GM15510 (cell line): ENCODE data around the gene PTDSS2.

Source experiments
- POLR2A ChIP-seq: IDR thresholded peaks from 3 replicates; pipeline ENCODE4 v1.6.1; 2011; ENCODE audit warnings: borderline replicate concordance; ENCODE audit not compliant: insufficient read length; ENCODE audit errors: extremely low read depth

PTDSS2 gene

DNA sequence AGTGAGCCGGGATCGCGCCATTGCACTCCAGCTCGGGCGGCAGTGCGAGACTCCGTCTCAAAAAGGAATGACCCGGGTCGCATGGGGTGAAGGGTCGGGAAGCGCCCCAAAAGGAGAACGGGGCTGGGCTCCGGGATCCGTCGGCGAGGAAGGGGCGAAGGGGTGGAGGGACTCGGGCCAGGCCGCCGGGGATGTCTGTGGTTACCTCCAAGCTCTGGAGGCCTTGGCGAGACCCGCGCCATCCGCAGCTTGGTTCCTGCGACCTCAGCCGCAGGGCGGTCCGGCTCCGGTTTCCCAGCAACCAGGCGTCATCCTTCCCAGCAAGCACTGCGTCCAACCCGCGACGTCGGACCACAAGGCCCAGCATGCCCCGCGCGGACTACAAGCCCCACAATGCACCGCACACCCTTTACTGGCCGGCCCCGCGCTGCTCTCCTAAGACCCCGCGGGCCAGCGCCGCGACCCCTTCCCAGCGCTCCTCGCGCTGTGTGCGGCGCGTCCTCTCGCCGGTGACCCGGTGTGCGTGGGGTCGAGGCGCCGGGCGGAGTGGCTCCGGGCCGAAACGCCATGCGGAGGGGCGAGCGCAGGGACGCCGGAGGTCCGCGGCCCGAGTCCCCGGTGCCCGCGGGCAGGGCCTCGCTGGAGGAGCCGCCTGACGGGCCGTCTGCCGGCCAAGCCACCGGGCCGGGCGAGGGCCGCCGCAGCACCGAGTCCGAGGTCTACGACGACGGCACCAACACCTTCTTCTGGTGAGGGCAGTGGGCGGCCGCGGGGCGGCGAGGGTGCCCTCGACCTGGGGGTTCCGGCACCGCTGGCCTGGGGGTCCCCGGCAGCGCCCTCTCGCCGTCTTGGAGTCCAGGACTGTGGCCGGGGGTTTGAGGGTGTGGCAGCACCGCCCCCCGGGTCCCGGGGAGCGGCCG lies at the start of gene PTDSS2:
Gene PTDSS2, plus strand, starts transcription at position 391 of the 920 bp plus-strand sequence. Its CDS starts 177 bp downstream, at position 568.
- peak; percentile 74 for TF ChIP-seq POLR2A

DNA sequence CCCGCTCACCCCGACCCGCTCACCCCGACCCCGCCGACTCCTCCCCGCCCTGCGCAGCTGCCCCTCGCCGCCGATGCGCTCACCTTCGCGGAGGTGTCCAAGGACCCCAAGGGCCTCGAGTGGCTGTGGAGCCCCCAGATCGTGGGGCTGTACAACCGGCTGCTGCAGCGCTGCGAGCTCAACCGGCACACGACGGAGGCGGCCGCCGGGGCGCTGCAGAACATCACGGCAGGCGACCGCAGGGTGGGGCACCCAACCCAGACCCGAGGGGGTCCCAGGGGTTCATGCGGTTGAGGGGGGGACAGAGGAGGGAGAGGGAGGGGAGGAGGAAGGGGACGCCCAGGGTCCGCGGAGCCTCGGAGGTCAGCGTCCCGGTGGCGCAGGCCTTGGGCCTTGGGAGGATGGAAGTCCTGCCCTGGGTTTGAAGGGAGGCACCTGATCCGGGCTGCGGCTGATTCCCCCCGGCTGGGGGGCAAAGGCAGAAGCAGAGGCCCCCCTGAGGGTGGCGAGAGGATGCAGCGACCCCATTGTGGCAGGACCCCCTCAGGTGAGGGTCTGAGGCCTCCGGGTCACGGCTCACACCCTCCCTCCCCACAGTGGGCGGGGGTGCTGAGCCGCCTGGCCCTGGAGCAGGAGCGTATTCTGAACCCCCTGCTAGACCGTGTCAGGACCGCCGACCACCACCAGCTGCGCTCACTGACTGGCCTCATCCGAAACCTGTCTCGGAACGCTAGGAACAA lies 46.9 kb upstream of the PTDSS2 start:
- TF ChIP-seq POLR2A, result no peak

DNA sequence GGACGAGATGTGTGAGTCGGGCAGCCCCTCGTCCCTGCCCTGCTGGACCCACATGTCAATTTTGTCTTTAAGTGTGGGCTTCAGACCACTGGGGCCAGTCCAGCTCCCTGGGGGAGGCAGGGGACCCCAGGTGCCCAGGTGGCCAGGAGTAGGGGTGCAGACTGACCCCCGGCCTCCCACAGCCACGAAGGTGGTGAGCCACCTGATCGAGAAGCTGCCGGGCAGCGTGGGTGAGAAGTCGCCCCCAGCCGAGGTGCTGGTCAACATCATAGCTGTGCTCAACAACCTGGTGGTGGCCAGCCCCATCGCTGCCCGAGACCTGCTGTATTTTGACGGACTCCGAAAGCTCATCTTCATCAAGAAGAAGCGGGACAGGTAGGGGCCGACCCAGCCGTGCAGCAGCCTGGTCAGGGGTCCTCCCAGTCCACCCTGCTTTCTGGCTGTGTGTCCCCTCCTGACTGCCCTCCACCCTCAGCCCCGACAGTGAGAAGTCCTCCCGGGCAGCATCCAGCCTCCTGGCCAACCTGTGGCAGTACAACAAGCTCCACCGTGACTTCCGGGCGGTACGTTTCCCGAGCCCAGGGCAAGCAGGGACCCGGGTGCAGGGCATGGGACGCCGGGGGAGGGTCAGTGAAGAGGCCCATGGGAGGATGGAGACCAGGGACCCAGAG lies 46.2 kb upstream of the PTDSS2 start:
- TF ChIP-seq POLR2A, result no peak

DNA sequence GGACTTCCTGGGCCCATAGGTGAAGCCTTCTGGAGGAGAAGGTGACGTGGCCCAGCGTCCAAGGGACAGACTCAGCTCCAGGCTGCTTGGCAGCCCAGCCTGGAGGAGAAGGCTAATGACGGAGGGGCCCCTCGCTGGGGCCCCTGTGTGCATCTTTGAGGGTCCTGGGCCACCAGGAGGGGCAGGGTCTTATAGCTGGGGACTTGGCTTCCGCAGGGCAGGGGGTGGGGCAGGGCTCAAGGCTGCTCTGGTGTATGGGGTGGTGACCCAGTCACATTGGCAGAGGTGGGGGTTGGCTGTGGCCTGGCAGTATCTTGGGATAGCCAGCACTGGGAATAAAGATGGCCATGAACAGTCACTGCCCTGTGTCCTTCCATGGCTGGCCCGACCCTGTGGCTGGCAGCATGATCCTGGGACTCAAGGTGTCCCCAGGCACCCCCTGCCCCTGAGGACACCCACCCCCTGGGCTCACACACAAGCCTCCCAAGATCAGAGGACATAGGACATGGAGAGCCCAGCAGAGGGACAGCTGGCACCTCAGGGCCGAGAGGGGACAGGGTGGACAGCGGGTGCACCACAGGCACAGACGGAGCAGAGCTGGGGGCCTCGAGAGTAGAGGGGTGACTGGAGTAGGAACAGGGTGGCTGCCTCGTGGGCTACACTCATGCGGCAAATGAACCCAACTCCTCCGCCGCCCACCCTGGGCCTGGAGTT lies 45.4 kb upstream of the PTDSS2 start:
- no peak for TF ChIP-seq POLR2A

DNA sequence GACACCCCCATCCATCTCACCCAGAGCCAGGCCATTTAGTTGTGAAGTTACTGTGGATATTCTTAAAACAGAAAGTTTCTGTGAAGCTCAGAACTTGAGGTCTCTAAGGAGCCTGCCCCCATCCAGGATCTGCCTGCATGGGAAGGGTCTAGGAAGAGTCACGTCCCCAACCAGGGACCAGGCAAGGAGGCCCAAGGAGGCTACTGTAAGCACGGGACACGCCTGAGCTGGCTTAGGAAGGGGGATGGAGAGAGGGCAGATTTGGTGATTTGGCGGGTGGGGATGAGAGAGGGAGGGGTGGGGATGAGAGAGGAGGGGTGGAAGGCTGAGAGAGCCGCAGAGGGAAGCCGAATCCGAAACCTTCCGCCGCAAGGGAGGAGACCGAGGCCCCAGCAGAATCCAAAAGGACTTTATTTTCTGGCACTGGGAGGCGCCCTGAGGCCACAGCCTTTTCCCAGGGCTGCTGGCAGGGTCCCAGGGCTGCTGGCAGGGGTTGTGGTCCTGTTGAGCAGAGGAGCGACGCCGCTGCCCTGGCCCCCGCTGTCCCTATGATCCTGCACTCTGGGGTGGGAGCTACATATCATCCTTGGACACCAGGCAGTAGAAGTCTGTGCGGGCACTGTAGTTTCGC lies 44.6 kb upstream of the PTDSS2 start:
- TF ChIP-seq POLR2A, result no peak

DNA sequence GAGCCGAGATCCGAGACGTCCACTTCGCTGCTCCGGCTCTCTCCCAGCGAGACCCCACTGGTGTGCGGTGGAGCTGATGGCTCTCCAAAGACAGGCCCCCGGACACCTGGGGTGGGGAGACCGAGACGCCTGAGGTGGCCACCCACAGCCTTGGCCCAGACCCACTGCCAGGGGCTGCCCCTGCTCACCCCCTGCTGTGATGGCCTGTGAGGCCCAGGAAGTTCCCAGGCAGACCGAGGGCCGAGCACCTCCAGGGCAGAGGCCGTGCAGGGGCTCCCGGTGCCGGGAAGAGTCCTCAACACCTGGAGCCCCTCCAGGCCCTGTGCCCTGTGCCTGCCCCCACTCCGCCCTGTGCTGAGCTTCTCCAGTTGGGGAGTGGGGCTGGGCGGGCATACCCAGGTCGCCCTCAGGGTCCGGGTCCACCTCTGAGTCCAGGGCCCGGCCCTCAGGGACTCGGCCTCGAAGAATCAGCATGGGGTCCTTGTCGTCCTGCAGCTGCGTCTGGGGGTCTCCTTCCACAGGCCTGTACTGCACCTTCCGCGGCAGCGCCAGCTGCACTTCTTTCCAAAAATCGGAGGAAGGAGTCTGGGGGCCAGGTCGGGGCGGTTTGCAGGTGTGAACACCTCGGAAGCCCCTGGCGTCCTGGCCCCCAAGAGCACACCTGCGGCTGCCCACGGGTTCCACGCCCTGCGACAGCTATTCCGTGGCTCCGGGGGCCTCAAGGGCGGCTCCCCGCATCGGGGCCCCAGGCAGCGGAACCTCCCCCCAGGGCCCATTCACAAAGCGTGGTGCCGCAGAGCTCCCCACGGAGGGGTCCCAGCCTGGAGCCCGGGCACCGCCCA lies 43.9 kb upstream of the PTDSS2 start:
- no peak for TF ChIP-seq POLR2A

DNA sequence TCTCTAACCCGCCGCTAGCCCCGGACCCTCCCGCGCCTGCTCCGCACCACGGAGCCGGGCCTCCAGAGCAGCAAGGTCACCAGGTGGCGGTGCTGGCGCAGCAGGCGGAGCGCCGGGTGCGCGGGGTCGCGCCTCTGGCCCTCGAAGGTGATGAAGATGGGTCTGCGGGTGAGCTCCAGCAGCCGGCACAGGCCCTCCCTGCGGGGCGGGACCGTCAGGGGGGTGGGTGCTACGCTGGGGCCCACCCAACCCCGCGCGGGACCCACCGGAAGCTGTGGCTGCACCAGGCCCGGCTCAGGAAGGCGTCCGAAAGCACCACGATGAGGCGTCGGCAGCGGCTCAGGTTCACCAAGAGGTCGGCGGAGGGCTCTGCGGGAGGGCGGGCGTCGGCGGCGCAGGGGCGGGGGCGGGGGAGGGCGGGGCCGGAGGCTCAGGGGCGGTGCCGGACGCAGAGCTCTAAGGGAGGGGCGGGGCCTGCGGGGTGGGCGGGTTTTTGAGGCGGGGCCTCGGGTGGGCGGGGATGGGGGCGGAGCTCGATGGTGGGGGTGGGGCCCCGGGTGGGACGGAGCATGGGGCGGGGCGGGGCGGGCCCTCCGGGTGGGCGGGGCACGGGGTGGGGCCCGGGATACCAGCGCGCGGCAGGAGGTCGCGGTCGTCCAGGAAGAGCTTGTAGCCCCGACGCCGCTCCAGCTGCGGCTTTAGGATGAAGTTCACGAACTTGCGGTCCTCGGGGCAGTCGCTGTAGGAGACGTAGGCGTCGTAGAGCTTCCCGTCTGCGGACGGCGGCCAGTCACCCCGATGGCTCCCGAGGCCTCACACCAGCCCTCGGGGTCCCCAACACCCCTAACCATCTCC lies 43.1 kb upstream of the PTDSS2 start:
- no peak for TF ChIP-seq POLR2A

DNA sequence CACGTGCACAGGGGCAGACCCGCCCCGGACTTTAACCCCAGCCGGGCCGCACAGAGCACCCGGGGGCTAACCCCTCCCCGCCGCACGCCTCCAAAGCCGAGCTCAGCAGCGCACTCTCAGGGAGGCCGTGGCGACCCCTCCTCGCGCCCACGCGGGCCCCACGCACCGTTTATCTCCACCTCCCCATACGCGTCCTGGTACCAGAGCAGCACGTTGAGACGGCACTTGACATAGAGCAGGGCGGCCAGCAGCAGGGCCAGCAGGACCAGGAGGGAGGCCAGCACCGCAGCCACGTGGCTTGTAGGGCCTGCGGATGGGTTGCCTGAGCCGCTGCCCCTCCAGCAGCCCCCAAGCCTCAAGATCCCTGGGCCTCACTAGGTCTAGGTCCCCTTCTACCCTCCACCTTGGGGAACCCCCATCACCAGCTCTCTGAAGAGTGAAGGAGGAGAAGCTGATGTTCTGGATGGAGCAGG lies 42.4 kb upstream of the PTDSS2 start:
- no peak for TF ChIP-seq POLR2A

DNA sequence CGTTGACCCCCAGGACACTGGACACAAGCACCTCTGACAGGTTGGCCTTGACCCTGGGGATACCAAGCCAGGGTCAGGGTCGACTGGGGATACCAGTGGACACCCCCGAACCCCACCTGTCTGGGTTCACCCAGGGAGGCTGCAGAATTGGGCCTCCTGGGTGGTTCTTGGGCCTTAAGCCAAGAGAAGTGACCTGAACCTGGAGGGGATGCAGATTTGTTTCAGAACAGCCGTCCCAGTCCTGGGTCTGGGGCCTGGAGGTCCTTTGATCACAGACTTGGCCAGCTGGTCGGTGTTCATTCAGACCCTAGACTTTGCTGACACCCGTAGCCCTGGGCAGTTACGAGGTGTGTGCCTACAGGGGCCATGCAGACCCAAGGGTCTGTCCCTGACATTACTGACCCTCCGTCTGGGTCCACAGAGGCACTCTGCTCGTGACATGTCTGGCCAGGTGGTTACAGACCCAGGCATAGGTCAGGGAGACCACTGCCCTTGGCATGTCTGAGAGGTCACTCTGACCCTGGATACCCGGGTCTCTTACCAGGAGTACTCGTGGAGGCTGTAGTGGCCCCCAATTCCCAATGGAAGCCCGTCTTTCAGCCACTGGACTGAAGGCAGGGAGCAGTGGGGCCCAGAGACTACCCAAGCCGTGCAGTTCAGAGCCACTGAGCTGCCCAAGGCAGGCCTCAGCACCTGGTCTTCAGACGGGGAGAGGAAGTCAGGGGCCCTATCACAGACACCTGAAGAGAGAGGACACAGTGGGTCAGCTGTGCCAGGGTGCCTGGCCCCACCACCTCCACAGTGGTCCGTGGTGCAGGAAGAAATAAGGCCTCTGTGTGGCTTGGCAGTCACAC lies 41.7 kb upstream of the PTDSS2 start:
- no peak for TF ChIP-seq POLR2A

DNA sequence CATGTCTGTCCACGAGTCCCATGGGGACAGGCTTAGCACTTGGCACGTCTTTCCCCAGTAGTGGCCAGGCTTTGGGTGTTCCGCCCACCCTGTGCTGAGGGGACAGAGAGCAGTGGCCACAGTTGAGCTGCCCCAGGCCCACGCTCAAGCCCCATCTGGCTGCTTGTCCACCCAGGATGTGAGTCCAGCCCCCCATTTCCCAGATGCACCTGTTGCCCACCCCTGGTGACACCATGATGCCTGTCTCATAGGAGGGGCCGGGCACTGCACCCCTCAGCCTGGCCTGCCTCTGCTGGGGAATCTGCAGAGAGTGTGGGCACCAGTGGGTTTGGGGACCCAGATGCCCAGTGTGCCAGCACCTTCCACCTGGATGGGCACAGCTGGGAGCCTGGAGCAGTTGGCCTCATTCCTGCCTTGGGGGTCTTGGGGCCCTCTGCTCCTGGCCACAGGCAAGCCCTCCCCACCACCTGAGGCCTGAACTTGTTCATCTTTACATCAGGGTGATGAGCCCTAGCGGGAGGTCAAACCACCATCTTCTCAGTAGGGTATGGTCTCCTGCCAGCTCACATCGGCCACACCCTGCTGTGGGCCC lies 41.0 kb upstream of the PTDSS2 start:
- TF ChIP-seq POLR2A, result no peak
